GM18907 (cell line): Measurements from ENCODE around the gene MOGAT2.
A peak's percentile ranks its signal among the peaks of the same experiment; 100 is the strongest.
"Not testable (repeated sequence)": the region's sequence is repeated elsewhere in the genome, so short reads cannot be mapped to it uniquely, and the experiment has no call there.

Source experiments
- ATAC-seq: cut with Tn5 transposase; IDR thresholded peaks from one replicate; pipeline ENCODE4 v1.9.1; 2021; ENCODE audit warnings: mild to moderate bottlenecking, moderate library complexity; ENCODE audit not compliant: unreplicated experiment

The MOGAT2 gene

GRCh38 chr11:75717608-75718418, at the start of gene MOGAT2:
Gene MOGAT2 (plus strand): TSS chr11:75717838. CDS start chr11:75717889, 51 bp downstream.
- ATAC-seq, result no peak

- ATAC-seq, result no peak
Observed at GRCh38 chr11:75668451-75669297, 49.0 kb upstream of the MOGAT2 start, which contains the start of gene MAP6. Gene MAP6 (minus strand): TSS chr11:75669038. CDS start chr11:75668369, 669 bp downstream.

GRCh38 chr11:75673977-75674582, 43.6 kb upstream of the MOGAT2 start:
- ATAC-seq, result no peak

GRCh38 chr11:75677275-75677674, 40.4 kb upstream of the MOGAT2 start:
- peak; percentile 49 for ATAC-seq

- no peak for ATAC-seq
Observed at GRCh38 chr11:75677909-75678308, 39.7 kb upstream of the MOGAT2 start.

- ATAC-seq, result no peak
Observed at GRCh38 chr11:75678620-75679259, 38.9 kb upstream of the MOGAT2 start.

GRCh38 chr11:75679566-75679965, 38.1 kb upstream of the MOGAT2 start:
- ATAC-seq, result no peak

- ATAC-seq, result not testable (repeated sequence)
Observed at GRCh38 chr11:75683856-75684255, 33.8 kb upstream of the MOGAT2 start.

- peak; percentile 73 for ATAC-seq
Observed at GRCh38 chr11:75689863-75690609, 27.6 kb upstream of the MOGAT2 start.

- ATAC-seq, result no peak
Observed at GRCh38 chr11:75691804-75692203, 25.8 kb upstream of the MOGAT2 start.

- ATAC-seq, result no peak
Observed at GRCh38 chr11:75697906-75698581, 19.6 kb upstream of the MOGAT2 start.

- no peak for ATAC-seq
Observed at GRCh38 chr11:75700940-75701339, 16.7 kb upstream of the MOGAT2 start.

- ATAC-seq, result no peak
Observed at GRCh38 chr11:75703695-75704237, 13.9 kb upstream of the MOGAT2 start.

- no peak for ATAC-seq
Observed at GRCh38 chr11:75705541-75705940, 12.1 kb upstream of the MOGAT2 start.

- ATAC-seq, result no peak
Observed at GRCh38 chr11:75706260-75706729, 11.3 kb upstream of the MOGAT2 start.

- ATAC-seq, result no peak
Observed at GRCh38 chr11:75714211-75714610, 3.4 kb upstream of the MOGAT2 start.

- ATAC-seq, result no peak
Observed at GRCh38 chr11:75715688-75716087, 1.9 kb upstream of the MOGAT2 start.

- ATAC-seq, result no peak
Observed at GRCh38 chr11:75716659-75717058, 979 bp upstream of the MOGAT2 start.
